HEK293 (cell line): ENCODE results near the gene CYBRD1.
A peak's percentile ranks its signal among the peaks of the same experiment; 100 is the strongest.

Source experiments
- BCL11A ChIP-seq: fragments of 450-650 bp; formaldehyde crosslinking; IDR thresholded peaks from 2 replicates; pipeline ENCODE4 v1.5.1; 2016; ENCODE audit warnings: low read depth, missing biosample characterization, missing genetic modification characterization
- EGR2 ChIP-seq: fragments of 450-650 bp; formaldehyde crosslinking; IDR thresholded peaks from 2 replicates; pipeline ENCODE4 v1.5.1; 2016; ENCODE audit warnings: low read depth, missing biosample characterization, missing genetic modification characterization
- KLF7 ChIP-seq: fragments of 450-650 bp; formaldehyde crosslinking; IDR thresholded peaks from 2 replicates; pipeline ENCODE4 v1.5.1; 2016; ENCODE audit warnings: missing biosample characterization, missing genetic modification characterization, borderline replicate concordance
- OVOL3 ChIP-seq: fragments of 450-650 bp; formaldehyde crosslinking; IDR thresholded peaks from 2 replicates; pipeline ENCODE4 v1.5.1; 2016; ENCODE audit warnings: missing biosample characterization, missing genetic modification characterization
- SCRT2 ChIP-seq: fragments of 450-650 bp; formaldehyde crosslinking; IDR thresholded peaks from 2 replicates; pipeline ENCODE4 v1.5.1; 2016; ENCODE audit warnings: missing biosample characterization, missing genetic modification characterization
- SP2 ChIP-seq: fragments of 450-650 bp; formaldehyde crosslinking; IDR thresholded peaks from 2 replicates; pipeline ENCODE4 v1.5.1; 2016; ENCODE audit warnings: missing biosample characterization, missing genetic modification characterization
- ZBTB1 ChIP-seq: fragments of 450-650 bp; formaldehyde crosslinking; IDR thresholded peaks from 2 replicates; pipeline ENCODE4 v1.5.1; 2016; ENCODE audit warnings: missing biosample characterization, missing genetic modification characterization
- ZBTB20 ChIP-seq: fragments of 450-650 bp; formaldehyde crosslinking; IDR thresholded peaks from 2 replicates; pipeline ENCODE4 v1.5.1; 2016; ENCODE audit warnings: missing biosample characterization, missing genetic modification characterization
- ZBTB21 ChIP-seq: fragments of 450-650 bp; formaldehyde crosslinking; IDR thresholded peaks from 2 replicates; pipeline ENCODE4 v1.5.1; 2017; ENCODE audit warnings: missing biosample characterization, missing genetic modification characterization
- ZBTB8A ChIP-seq: fragments of 450-650 bp; formaldehyde crosslinking; IDR thresholded peaks from 2 replicates; pipeline ENCODE4 v1.5.1; 2016; ENCODE audit warnings: missing biosample characterization, missing genetic modification characterization
- ZFP3 ChIP-seq: fragments of 450-650 bp; formaldehyde crosslinking; IDR thresholded peaks from 2 replicates; pipeline ENCODE4 v1.5.1; 2016; ENCODE audit warnings: low read depth, missing biosample characterization, missing genetic modification characterization
- ZNF302 ChIP-seq: fragments of 450-650 bp; formaldehyde crosslinking; IDR thresholded peaks from 2 replicates; pipeline ENCODE4 v1.5.1; 2016; ENCODE audit warnings: missing biosample characterization, missing genetic modification characterization, low read depth
- ZNF404 ChIP-seq: fragments of 450-650 bp; formaldehyde crosslinking; IDR thresholded peaks from 2 replicates; pipeline ENCODE4 v1.5.1; 2017; ENCODE audit warnings: missing biosample characterization, missing genetic modification characterization
- ZNF423 ChIP-seq: fragments of 450-650 bp; formaldehyde crosslinking; IDR thresholded peaks from 2 replicates; pipeline ENCODE4 v1.5.1; 2016; ENCODE audit warnings: missing biosample characterization, missing genetic modification characterization
- ZNF510 ChIP-seq: fragments of 450-650 bp; formaldehyde crosslinking; IDR thresholded peaks from 2 replicates; pipeline ENCODE4 v1.5.1; 2018; ENCODE audit warnings: mild to moderate bottlenecking, missing genetic modification characterization, missing biosample characterization; ENCODE audit not compliant: insufficient replicate concordance
- ZNF529 ChIP-seq: fragments of 450-650 bp; formaldehyde crosslinking; IDR thresholded peaks from 2 replicates; pipeline ENCODE4 v1.5.1; 2017; ENCODE audit warnings: missing genetic modification characterization, missing biosample characterization; ENCODE audit not compliant: insufficient replicate concordance
- ZNF548 ChIP-seq: fragments of 450-650 bp; formaldehyde crosslinking; IDR thresholded peaks from 2 replicates; pipeline ENCODE4 v1.5.1; 2016; ENCODE audit warnings: missing biosample characterization, missing genetic modification characterization
- ZNF549 ChIP-seq: fragments of 450-650 bp; IDR thresholded peaks from 2 replicates; pipeline ENCODE4 v1.5.1; 2018; ENCODE audit warnings: missing biosample characterization, missing genetic modification characterization, mild to moderate bottlenecking, inconsistent platforms, moderate library complexity
- ZNF558 ChIP-seq: fragments of 450-650 bp; formaldehyde crosslinking; IDR thresholded peaks from 2 replicates; pipeline ENCODE4 v1.5.1; 2016; ENCODE audit warnings: missing biosample characterization, missing genetic modification characterization
- ZNF701 ChIP-seq: fragments of 450-650 bp; formaldehyde crosslinking; IDR thresholded peaks from 2 replicates; pipeline ENCODE4 v1.5.1; 2016; ENCODE audit warnings: missing biosample characterization, missing genetic modification characterization
- ZNF777 ChIP-seq: fragments of 450-650 bp; formaldehyde crosslinking; IDR thresholded peaks from 2 replicates; pipeline ENCODE4 v1.5.1; 2017; ENCODE audit warnings: missing biosample characterization, missing genetic modification characterization, borderline replicate concordance
- TF ChIP-seq, protein P1 (sequence below): fragments of 450-650 bp; formaldehyde crosslinking; IDR thresholded peaks from 2 replicates; pipeline ENCODE4 v1.5.1; 2016; ENCODE audit warnings: missing biosample characterization, missing genetic modification characterization
- TF ChIP-seq, protein P2 (sequence below): fragments of 450-650 bp; formaldehyde crosslinking; IDR thresholded peaks from 2 replicates; pipeline ENCODE4 v1.5.1; 2016; ENCODE audit warnings: missing biosample characterization, missing genetic modification characterization
- TF ChIP-seq, protein P3 (sequence below): fragments of 450-650 bp; formaldehyde crosslinking; IDR thresholded peaks from 2 replicates; pipeline ENCODE4 v1.5.1; 2017; ENCODE audit warnings: missing biosample characterization, missing genetic modification characterization
- TF ChIP-seq, protein P4 (sequence below): fragments of 450-650 bp; IDR thresholded peaks from 2 replicates; pipeline ENCODE4 v1.5.1; 2018; ENCODE audit warnings: missing biosample characterization, mild to moderate bottlenecking, missing genetic modification characterization
- TF ChIP-seq, protein P5 (sequence below): fragments of 450-650 bp; formaldehyde crosslinking; optimal IDR thresholded peaks from 2 replicates; pipeline ENCODE3; 2016; ENCODE audit warnings: missing biosample characterization, mild to moderate bottlenecking, missing genetic modification characterization
- TF ChIP-seq, protein P6 (sequence below): fragments of 450-650 bp; formaldehyde crosslinking; IDR thresholded peaks from 2 replicates; pipeline ENCODE4 v1.5.1; 2016; ENCODE audit warnings: missing biosample characterization, missing genetic modification characterization
- TF ChIP-seq, protein P7 (sequence below): fragments of 450-650 bp; formaldehyde crosslinking; IDR thresholded peaks from 2 replicates; pipeline ENCODE4; 2016; ENCODE audit warnings: missing biosample characterization, missing genetic modification characterization

Gene CYBRD1

DNA sequence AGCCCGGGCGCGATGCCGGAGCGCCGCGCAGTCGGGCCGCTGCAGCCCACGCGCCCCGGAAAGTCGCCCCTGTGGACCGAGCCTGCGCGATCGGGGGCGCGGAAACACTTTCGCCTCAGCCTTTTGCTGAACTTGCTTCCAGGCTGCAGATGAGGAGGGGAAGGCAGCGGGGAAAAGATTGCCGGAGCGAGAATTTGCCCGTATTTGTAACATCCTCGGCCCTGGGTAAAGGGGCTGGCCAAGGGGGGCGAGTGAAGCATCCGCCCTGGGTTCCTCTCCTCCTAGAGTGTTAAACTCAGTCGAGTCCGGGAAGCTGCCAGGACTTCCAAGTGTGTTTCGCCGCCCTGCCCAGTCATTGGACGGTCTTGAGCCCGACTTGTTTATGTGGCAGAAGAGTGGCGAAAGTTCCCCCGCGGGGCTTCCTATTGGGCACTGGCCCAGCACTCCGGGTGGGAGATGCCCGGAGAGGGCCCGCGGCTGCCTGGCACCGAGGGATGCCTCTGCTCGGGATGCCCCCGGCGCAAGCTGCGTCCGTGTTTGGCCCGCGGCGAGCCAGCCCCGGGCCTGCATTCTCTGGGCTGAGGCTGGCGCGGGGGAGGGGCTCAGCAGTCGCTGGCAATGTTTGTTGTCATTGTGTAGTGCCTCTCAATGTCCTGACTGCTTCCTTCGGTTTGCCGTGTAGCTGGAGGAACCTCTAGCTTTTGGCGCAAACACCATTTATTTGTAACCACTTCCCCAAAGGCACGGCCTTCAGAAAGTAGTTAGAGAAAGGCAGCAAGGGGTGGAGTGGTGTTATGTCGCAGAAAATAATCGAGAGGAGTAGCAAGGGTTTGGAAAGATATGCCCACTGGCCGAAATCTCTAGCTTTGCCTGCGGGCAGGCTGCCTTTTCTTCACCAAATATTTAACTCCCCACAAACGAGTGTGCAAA lies 1.1 kb downstream of the CYBRD1 start (continued):
- peak; percentile 40; the same call in 1 of the 2 replicates for TF ChIP-seq EGR2 (tag by site-specific recombination)
- TF ChIP-seq ZBTB8A: peak; percentile 86
- TF ChIP-seq BCL11A (tag by site-specific recombination): peak; percentile 15; the same call in 1 of the 2 replicates
- no peak for TF ChIP-seq SCRT2 (tag by site-specific recombination)
- 0 out of 2 replicates have a peak, but pooled peaks have one; percentile 37 for TF ChIP-seq ZNF777 (tag by site-specific recombination)
- TF ChIP-seq ZNF302 (tag by site-specific recombination): no peak
- no peak for TF ChIP-seq ZBTB21 (tag by site-specific recombination)
- TF ChIP-seq, protein P1, sequence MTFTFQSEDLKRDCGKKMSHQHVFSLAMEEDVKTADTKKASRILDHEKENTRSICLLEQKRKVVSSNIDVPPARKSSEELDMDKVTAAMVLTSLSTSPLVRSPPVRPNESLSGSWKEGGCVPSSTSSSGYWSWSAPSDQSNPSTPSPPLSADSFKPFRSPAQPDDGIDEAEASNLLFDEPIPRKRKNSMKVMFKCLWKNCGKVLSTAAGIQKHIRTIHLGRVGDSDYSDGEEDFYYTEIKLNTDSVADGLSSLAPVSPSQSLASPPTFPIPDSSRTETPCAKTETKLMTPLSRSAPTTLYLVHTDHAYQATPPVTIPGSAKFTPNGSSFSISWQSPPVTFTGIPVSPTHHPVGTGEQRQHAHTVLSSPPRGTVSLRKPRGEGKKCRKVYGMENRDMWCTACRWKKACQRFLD (tag by site-specific recombination): no peak
- TF ChIP-seq ZBTB1 (tag by site-specific recombination): no peak
- TF ChIP-seq ZNF548 (tag by site-specific recombination): no peak
- no peak for TF ChIP-seq ZNF404 (tag by site-specific recombination)
- no peak for TF ChIP-seq ZNF529 (tag by site-specific recombination)
- TF ChIP-seq ZNF558: no peak
- no peak for TF ChIP-seq ZFP3 (tag by site-specific recombination)
- TF ChIP-seq, protein P2, sequence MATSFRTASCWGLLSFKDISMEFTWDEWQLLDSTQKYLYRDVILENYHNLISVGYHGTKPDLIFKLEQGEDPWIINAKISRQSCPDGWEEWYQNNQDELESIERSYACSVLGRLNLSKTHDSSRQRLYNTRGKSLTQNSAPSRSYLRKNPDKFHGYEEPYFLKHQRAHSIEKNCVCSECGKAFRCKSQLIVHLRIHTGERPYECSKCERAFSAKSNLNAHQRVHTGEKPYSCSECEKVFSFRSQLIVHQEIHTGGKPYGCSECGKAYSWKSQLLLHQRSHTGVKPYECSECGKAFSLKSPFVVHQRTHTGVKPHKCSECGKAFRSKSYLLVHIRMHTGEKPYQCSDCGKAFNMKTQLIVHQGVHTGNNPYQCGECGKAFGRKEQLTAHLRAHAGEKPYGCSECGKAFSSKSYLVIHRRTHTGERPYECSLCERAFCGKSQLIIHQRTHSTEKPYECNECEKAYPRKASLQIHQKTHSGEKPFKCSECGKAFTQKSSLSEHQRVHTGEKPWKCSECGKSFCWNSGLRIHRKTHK (tag by site-specific recombination): no peak
- TF ChIP-seq ZNF510 (tag by site-specific recombination): no peak
- TF ChIP-seq ZNF423: peak; percentile 75
- TF ChIP-seq, protein P3, sequence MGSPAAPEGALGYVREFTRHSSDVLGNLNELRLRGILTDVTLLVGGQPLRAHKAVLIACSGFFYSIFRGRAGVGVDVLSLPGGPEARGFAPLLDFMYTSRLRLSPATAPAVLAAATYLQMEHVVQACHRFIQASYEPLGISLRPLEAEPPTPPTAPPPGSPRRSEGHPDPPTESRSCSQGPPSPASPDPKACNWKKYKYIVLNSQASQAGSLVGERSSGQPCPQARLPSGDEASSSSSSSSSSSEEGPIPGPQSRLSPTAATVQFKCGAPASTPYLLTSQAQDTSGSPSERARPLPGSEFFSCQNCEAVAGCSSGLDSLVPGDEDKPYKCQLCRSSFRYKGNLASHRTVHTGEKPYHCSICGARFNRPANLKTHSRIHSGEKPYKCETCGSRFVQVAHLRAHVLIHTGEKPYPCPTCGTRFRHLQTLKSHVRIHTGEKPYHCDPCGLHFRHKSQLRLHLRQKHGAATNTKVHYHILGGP (tag by site-specific recombination): no peak
- TF ChIP-seq KLF7 (tag by site-specific recombination): no peak
- no peak for TF ChIP-seq ZNF549 (tag by site-specific recombination)
- no peak for TF ChIP-seq OVOL3 (tag by site-specific recombination)
- TF ChIP-seq, protein P4, sequence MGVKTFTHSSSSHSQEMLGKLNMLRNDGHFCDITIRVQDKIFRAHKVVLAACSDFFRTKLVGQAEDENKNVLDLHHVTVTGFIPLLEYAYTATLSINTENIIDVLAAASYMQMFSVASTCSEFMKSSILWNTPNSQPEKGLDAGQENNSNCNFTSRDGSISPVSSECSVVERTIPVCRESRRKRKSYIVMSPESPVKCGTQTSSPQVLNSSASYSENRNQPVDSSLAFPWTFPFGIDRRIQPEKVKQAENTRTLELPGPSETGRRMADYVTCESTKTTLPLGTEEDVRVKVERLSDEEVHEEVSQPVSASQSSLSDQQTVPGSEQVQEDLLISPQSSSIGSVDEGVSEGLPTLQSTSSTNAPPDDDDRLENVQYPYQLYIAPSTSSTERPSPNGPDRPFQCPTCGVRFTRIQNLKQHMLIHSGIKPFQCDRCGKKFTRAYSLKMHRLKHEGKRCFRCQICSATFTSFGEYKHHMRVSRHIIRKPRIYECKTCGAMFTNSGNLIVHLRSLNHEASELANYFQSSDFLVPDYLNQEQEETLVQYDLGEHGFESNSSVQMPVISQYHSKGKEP (tag by site-specific recombination): no peak
- TF ChIP-seq, protein P5, sequence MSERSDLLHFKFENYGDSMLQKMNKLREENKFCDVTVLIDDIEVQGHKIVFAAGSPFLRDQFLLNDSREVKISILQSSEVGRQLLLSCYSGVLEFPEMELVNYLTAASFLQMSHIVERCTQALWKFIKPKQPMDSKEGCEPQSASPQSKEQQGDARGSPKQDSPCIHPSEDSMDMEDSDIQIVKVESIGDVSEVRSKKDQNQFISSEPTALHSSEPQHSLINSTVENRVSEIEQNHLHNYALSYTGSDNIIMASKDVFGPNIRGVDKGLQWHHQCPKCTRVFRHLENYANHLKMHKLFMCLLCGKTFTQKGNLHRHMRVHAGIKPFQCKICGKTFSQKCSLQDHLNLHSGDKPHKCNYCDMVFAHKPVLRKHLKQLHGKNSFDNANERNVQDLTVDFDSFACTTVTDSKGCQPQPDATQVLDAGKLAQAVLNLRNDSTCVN (tag by site-specific recombination): peak; percentile 29
- TF ChIP-seq, protein P6, sequence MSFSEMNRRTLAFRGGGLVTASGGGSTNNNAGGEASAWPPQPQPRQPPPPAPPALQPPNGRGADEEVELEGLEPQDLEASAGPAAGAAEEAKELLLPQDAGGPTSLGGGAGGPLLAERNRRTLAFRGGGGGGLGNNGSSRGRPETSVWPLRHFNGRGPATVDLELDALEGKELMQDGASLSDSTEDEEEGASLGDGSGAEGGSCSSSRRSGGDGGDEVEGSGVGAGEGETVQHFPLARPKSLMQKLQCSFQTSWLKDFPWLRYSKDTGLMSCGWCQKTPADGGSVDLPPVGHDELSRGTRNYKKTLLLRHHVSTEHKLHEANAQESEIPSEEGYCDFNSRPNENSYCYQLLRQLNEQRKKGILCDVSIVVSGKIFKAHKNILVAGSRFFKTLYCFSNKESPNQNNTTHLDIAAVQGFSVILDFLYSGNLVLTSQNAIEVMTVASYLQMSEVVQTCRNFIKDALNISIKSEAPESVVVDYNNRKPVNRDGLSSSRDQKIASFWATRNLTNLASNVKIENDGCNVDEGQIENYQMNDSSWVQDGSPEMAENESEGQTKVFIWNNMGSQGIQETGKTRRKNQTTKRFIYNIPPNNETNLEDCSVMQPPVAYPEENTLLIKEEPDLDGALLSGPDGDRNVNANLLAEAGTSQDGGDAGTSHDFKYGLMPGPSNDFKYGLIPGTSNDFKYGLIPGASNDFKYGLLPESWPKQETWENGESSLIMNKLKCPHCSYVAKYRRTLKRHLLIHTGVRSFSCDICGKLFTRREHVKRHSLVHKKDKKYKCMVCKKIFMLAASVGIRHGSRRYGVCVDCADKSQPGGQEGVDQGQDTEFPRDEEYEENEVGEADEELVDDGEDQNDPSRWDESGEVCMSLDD (tag by site-specific recombination): no peak
- TF ChIP-seq SP2 (tag by site-specific recombination): peak; percentile 61
- TF ChIP-seq ZNF701: no peak
- TF ChIP-seq, protein P7, sequence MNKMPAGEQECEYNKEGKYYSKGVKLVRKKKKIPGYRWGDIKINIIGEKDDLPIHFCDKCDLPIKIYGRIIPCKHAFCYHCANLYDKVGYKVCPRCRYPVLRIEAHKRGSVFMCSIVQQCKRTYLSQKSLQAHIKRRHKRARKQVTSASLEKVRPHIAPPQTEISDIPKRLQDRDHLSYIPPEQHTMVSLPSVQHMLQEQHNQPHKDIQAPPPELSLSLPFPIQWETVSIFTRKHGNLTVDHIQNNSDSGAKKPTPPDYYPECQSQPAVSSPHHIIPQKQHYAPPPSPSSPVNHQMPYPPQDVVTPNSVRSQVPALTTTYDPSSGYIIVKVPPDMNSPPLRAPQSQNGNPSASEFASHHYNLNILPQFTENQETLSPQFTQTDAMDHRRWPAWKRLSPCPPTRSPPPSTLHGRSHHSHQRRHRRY: no peak
- TF ChIP-seq ZBTB20 (tag by site-specific recombination): peak; percentile 93
